ENCODE data around the gene ATP8A2.

ATP8A2 gene

DNA sequence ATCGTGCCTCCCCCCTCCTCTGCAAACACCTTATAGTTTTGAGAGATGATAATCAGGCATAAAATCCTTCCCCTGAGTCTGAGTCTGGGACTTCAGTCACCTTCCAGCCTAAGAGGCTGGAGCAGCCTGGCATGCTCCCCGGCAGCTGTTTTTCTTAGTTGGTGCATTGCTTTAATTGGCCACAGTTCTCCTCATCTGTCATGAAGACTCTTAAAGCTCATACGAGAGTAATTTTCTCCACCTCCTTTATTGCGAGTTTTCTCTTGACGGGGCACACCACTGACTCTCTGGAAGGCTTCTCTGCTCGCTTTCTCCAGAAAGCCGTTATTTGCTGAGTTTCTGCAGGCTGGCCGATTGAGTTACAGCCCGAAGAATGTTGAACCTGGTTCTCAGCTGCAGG lies 310.5 kb downstream of the ATP8A2 start:
- ChIA-PET POLR2A (no interaction called here), CTCF (interaction anchor here (1.4 kb wide), 1 partner anchor 9 kb away, joined by 5 read pairs; no protein-coding TSS in a partner anchor)
- no peak for DNase-seq (ENCODE audit: extremely low spot score)
- TF ChIP-seq CTCF (IDR thresholded peaks at IDR 0.05; ENCODE audit: control extremely low read depth, extremely low read depth, low read depth, missing control alignments): no peak

DNA sequence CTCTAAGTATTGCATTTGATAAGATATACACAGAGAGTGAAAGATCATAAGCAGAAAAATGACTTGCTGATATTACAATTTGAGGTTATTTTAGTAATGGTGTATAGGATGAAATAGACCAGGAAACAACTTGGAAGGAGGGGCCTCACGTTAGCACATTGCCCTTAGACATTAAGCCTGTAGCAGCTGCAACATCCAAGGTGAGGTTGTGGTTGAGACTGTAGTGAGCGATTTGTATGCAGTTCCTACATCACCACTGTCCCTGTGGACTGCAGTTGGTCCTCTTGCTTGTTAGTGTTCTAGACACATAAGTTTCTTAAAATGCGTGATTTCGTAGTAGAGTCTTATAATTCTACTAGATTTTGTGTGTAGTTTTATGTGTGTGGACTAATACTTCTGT lies 311.3 kb downstream of the ATP8A2 start:
- no peak for TF ChIP-seq CTCF (IDR thresholded peaks at IDR 0.05; ENCODE audit: control extremely low read depth, extremely low read depth, low read depth, missing control alignments)
- no peak for DNase-seq (ENCODE audit: extremely low spot score)
- ChIA-PET CTCF (interaction anchor here (1.4 kb wide), 1 partner anchor 10 kb away, joined by 5 read pairs; no protein-coding TSS in a partner anchor), POLR2A (no interaction called here)

- ChIA-PET POLR2A (no interaction called here), CTCF (no interaction called here)
- DNase-seq (ENCODE audit: extremely low spot score): no peak
- TF ChIP-seq CTCF (IDR thresholded peaks at IDR 0.05; ENCODE audit: control extremely low read depth, extremely low read depth, low read depth, missing control alignments): no peak
These were observed 312.0 kb downstream of the ATP8A2 start for GRCh38 chr13:25683662-25684370.

DNA sequence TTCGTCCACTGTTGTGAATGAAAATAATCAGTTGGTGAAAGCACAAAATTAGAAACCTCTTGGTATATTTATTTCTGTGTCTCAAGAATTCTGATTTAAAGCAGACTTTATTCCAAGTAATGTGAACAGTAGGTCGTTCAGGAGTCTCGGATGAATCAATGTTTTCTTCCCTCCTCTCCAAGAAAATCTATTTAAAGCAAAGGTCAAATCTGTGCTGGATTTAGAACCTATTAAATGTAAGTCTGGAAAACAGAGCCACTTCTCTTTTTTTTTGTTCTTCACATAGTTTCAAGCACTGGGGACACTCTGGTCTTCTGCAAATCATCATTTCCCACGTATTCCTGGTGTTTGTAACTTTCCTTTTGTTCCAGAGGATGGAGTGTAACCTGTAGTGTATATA lies 312.7 kb downstream of the ATP8A2 start:
- ChIA-PET CTCF (no interaction called here), POLR2A (no interaction called here)
- TF ChIP-seq CTCF (IDR thresholded peaks at IDR 0.05; ENCODE audit: control extremely low read depth, extremely low read depth, low read depth, missing control alignments): no peak
- no peak for DNase-seq (ENCODE audit: extremely low spot score)

GRCh38 chr13:25686831-25687470 lies 315.2 kb downstream of the ATP8A2 start:
- no peak for TF ChIP-seq CTCF (IDR thresholded peaks at IDR 0.05; ENCODE audit: control extremely low read depth, extremely low read depth, low read depth, missing control alignments)
- CTCF ChIA-PET: no interaction called here
- DNase-seq (ENCODE audit: extremely low spot score): no peak
- POLR2A ChIA-PET: no interaction called here

DNA sequence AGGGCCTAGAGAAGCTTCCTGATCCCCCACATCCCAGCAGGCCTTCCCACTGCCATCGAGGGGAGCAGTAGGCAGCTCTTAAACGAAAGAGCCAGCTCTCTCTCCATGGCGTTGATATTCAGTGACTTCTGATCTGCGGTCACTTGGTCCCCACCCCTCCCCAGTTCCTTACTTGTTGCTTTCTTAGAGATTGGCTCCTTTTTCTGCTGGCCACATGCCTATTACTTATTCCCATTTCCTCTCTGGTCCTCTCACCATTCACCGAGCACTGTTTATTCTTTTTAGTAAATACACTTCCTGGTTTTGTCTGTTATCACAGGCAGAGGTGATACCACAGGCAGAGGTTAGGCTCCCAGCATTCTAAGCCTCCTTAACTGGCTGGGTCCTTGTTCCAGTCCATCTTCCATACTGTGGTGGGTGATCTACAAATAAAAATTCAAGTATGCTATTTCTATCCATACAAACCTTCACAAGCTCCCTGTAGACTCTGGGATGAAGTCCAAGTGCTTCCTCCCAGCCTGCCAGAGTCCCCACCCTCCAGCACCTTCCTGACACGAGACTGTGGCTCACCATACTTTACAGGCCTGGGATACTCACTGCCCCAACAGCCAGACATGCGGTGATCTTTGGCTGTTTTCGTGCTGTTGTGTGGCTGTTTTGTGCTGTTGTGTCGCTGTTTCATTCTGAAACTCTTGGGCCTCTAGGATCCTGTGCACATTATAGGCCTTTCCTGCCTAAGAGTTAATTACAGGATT lies 315.9 kb downstream of the ATP8A2 start:
- no peak for TF ChIP-seq CTCF (IDR thresholded peaks at IDR 0.05; ENCODE audit: control extremely low read depth, extremely low read depth, low read depth, missing control alignments)
- POLR2A ChIA-PET: no interaction called here
- CTCF ChIA-PET: no interaction called here
- no peak for DNase-seq (ENCODE audit: extremely low spot score)
